NT2/D1 (cell line): Measurements from ENCODE around the gene BBX.

ENCODE experiments used
- DNase-seq: peaks from one replicate; pipeline ENCODE4 v3.0.0-alpha.2; 2011; ENCODE audit warnings: low read depth, low spot score
- H3K27me3 ChIP-seq: 2 replicates; pipeline ENCODE4 v1.6.0; 2011; ENCODE audit warnings: mild to moderate bottlenecking; ENCODE audit not compliant: insufficient read length, insufficient read depth
- H3K36me3 ChIP-seq: 2 replicates; pipeline ENCODE4 v1.6.1; 2011; ENCODE audit warnings: mild to moderate bottlenecking, low read length, mixed read lengths; ENCODE audit not compliant: insufficient read depth, insufficient read length
- H3K4me1 ChIP-seq: 2 replicates; pipeline ENCODE4 v1.5.1; 2011; ENCODE audit not compliant: insufficient read depth, insufficient read length
- H3K4me3 ChIP-seq: 2 replicates; pipeline ENCODE4 v1.5.1; 2011; ENCODE audit warnings: low read depth; ENCODE audit not compliant: insufficient read length
- H3K9ac ChIP-seq: 2 replicates; pipeline ENCODE4 v1.6.0; 2011; ENCODE audit warnings: low read depth; ENCODE audit not compliant: insufficient read length
- H3K9me3 ChIP-seq: 2 replicates; pipeline ENCODE4 v1.5.1; 2011; ENCODE audit warnings: mild to moderate bottlenecking, low read length; ENCODE audit not compliant: insufficient read depth
- SUZ12 ChIP-seq: IDR thresholded peaks from 2 replicates; pipeline ENCODE4 v1.6.1; 2011; ENCODE audit not compliant: insufficient read length, insufficient read depth; ENCODE audit errors: extremely low read depth
- YY1 ChIP-seq: IDR thresholded peaks from 2 replicates; pipeline ENCODE4 v1.6.1; 2011; ENCODE audit not compliant: insufficient read length, insufficient read depth
- ZNF274 ChIP-seq: IDR thresholded peaks from 2 replicates; pipeline ENCODE4 v1.6.1; 2011; ENCODE audit warnings: mild to moderate bottlenecking, low read depth, low read length

BBX gene

DNA sequence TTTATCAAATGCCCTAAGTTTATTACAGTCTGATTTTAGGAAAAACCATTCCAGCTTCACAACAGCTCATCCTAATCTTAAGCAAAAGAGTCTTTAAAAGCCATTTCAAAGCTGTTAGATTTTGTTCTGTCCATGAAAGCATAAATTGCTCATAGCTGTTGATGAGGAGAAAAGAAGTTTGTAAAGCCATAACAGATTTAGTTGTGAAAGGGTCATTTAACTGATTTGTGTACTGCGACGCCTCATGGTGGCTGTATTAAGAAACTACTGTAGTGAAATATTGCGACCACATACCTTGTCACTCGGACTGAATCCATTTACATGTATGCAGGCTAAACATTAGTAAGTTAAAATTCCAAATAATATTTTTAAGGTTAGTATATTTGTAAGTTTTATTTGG lies 20.9 kb downstream of the BBX start:
- H3K9ac ChIP-seq, result no peak overlapping the region
- no peak for DNase-seq

DNA sequence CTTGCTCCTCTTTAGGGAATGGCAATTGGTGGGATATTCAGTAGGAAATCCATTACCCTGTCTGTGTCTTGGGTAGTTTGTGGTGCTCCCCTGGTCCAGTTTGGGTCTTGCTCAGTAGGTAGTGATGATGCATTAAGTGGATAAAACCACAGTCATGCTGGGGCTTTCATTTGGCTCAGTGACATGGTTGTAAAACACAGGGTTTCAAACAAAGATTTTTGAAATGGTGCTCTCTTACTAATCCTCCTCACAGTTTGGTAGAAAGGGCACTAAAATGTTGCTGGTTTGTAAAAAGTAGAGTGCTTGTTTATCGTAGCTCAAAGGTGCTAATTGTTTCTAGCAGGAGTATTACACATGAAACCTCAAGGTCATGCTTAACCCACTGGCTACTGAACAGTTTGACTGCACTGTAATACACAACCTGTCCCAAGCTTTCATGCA lies 22.9 kb downstream of the BBX start:
- Histone ChIP-seq H3K4me3 (no peak overlapping the region), H3K27me3 (no peaks in the 10 kb centered on the region), H3K36me3 (no peaks in the 10 kb centered on the region), H3K9ac (no peak overlapping the region), H3K9me3 (no peaks in the 10 kb centered on the region), H3K4me1 (no peaks in the 10 kb centered on the region)
- TF ChIP-seq SUZ12, result no peak
- TF ChIP-seq ZNF274, result no peak
- no peak for TF ChIP-seq YY1
- no peak for DNase-seq

More for the DNA sequence above, 20.9 kb downstream of the BBX start:
- H3K36me3 ChIP-seq, result no peaks in the 10 kb centered on the region
- H3K4me1 ChIP-seq, result no peaks in the 10 kb centered on the region
- no peak overlapping the region for H3K4me3 ChIP-seq
- TF ChIP-seq SUZ12 (no peak), YY1 (no peak), ZNF274 (no peak)
- H3K27me3 ChIP-seq, result no peaks in the 10 kb centered on the region
- no peaks in the 10 kb centered on the region for H3K9me3 ChIP-seq

DNA sequence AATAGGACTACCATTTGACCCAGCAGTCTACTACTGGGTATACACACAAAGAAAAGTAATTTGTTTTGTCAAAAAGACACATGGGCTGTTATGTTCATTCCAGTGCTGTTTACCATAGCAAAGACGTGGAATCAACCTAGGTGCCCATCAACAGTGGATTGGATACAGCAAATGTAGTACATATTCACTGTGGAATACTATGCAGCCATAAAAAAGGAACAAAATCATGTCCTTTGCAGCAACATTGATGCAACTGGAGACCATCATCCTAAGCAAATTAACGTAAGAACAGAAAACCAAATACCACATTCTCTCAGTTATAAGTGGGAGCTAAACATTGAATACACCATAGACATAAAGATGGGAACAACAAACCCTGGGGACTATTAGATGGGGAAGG lies 25.8 kb downstream of the BBX start:
- H3K4me1 ChIP-seq, result no peaks in the 10 kb centered on the region
- no peak for DNase-seq
- no peak overlapping the region for H3K9ac ChIP-seq
- no peaks in the 10 kb centered on the region for H3K27me3 ChIP-seq
- H3K4me3 ChIP-seq, result no peak overlapping the region
- H3K9me3 ChIP-seq, result no peaks in the 10 kb centered on the region
- no peaks in the 10 kb centered on the region for H3K36me3 ChIP-seq
- no peak for TF ChIP-seq ZNF274
- TF ChIP-seq SUZ12, result no peak
- no peak for TF ChIP-seq YY1

DNA sequence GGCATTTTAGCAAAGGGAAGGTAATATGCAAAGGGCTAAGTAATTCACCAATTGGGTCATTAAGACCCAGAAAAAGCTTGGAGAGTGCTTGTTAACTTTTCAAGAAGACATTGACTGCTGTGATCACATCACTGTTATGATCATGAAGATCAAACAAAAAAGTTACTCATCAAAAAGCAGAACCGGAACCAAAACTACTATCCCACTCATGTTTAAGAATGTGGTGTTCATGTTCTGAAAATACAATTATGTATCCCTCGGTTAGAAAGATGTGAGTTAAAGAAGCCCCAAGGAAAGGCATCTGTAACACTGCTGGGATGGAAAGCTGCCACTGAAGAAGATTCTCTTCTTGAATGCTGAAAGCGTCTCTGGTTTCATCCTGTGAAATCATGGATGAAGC lies 32.6 kb downstream of the BBX start:
- TF ChIP-seq SUZ12 (no peak), YY1 (no peak), ZNF274 (no peak)
- H3K27me3 ChIP-seq, result no peaks in the 10 kb centered on the region
- no peak overlapping the region for H3K9ac ChIP-seq
- H3K4me3 ChIP-seq, result no peak overlapping the region
- no peak for DNase-seq
- H3K4me1 ChIP-seq, result no peaks in the 10 kb centered on the region
- H3K9me3 ChIP-seq, result no peaks in the 10 kb centered on the region
- no peaks in the 10 kb centered on the region for H3K36me3 ChIP-seq

DNA sequence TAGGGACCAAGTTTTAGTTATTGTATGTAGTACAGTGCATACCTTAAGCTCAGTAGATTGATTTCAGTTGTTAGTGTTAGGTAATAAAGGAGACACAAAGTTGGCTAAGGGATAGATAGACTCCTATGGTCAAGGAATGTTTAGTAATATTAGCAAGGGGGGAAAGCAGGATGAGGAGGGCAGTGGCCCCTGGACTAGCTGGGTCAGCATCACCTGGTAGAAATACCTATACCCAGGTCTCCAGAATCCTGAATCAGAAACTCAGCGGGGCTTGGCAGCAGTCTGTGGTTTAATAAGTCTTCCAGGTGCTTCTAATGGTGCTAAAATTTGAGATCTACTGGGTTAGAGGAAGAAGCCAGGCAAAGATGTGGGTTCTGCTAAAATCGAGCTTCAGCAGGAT lies 35.0 kb downstream of the BBX start:
- H3K4me3 ChIP-seq, result no peak overlapping the region

DNA sequence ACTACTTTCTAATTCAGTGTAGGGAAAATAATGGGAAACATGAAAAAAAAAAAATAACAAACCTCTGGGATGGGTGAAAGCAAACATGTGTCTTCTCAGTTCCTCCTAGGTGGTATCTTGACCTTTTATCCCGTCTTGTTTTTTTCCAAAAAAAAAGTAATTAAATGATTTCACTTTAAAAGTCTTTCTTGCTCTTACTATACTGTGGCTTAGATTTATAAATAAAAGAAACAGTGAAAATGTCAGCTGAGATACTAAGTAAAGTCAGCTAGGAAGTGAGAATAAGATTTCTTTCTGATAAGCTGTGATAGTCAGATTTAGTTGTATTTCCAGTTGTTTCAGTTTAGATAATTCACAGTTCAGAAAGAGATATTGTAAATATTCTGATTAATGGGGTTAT lies 37.4 kb downstream of the BBX start:
- Histone ChIP-seq H3K27me3 (no peaks in the 10 kb centered on the region), H3K36me3 (no peaks in the 10 kb centered on the region), H3K9me3 (no peaks in the 10 kb centered on the region), H3K4me1 (no peaks in the 10 kb centered on the region), H3K9ac (no peak overlapping the region), H3K4me3 (no peak overlapping the region)
- TF ChIP-seq YY1 (no peak), SUZ12 (no peak), ZNF274 (no peak)
- no peak for DNase-seq

More for the DNA sequence above, 35.0 kb downstream of the BBX start:
- no peaks in the 10 kb centered on the region for H3K4me1 ChIP-seq
- no peaks in the 10 kb centered on the region for H3K9me3 ChIP-seq
- no peaks in the 10 kb centered on the region for H3K36me3 ChIP-seq
- no peak for DNase-seq
- H3K9ac ChIP-seq, result no peak overlapping the region
- no peaks in the 10 kb centered on the region for H3K27me3 ChIP-seq
- no peak for TF ChIP-seq YY1
- no peak for TF ChIP-seq ZNF274

DNA sequence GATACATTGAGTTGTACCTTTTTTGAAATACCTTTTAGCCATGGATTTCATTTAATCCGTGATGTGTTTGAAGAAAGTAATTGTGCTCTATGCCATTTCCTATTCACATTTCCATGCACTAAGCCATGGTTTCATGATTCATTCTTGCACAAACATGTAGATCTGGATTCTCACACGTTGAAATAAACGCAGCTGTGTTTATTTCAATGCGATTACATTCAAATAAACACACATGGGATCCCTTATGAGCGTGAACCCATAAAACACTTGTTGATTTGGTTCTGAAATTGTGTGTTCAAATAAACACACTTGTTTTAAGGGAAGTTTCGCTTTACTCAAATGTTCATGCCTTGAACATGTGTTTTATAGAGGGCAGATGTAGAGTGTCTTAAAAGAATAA lies 39.2 kb downstream of the BBX start:
- H3K36me3 ChIP-seq, result no peaks in the 10 kb centered on the region
- H3K4me3 ChIP-seq, result no peak overlapping the region
- no peaks in the 10 kb centered on the region for H3K27me3 ChIP-seq
- no peaks in the 10 kb centered on the region for H3K9me3 ChIP-seq
- no peaks in the 10 kb centered on the region for H3K4me1 ChIP-seq
- no peak for TF ChIP-seq ZNF274
- no peak for TF ChIP-seq SUZ12
- TF ChIP-seq YY1, result no peak
- DNase-seq, result no peak
- no peak overlapping the region for H3K9ac ChIP-seq
